GM18498 (cell line): ENCODE measurements around the gene C1S.
"Not testable (repeated sequence)": the region's sequence is repeated elsewhere in the genome, so short reads cannot be mapped to it uniquely, and the experiment has no call there.

Experiments
- ATAC-seq: cut with Tn5 transposase; IDR thresholded peaks from one replicate; pipeline ENCODE4 v1.9.1; 2021; ENCODE audit warnings: mild to moderate bottlenecking, moderate library complexity; ENCODE audit not compliant: unreplicated experiment

C1S gene

DNA sequence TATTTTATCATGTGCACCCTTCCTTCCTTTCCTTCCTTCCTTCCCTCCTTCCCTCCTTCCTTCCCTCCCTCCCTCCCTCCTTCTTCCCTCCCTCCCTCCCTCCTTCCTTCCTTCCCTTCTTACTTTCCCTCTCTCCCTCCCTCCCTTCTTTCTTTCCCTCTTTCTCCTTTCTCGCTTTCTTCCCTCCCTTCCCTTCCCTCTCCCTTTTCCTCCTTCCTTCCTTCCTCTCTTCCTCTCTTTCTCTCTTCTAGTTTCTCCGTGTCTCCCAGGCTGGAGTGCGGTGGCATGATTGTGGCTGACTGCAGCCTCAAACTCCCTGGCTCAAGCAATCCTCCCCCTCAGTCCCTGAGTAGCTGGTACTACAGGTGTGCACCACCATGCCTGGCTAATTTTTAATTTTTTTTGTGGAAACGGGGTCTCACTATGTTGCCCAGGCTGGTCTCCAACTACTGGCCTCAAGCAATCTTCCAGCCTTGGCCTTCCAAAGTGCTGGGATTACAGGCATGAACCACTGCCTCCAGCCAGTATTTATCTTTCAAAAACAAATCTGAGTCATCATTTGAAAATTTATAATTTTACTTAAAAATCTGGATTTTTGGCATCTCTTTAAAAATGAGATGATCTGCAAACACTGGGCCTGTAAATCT, 40.7 kb downstream of the C1S start:
- no peak for ATAC-seq

DNA sequence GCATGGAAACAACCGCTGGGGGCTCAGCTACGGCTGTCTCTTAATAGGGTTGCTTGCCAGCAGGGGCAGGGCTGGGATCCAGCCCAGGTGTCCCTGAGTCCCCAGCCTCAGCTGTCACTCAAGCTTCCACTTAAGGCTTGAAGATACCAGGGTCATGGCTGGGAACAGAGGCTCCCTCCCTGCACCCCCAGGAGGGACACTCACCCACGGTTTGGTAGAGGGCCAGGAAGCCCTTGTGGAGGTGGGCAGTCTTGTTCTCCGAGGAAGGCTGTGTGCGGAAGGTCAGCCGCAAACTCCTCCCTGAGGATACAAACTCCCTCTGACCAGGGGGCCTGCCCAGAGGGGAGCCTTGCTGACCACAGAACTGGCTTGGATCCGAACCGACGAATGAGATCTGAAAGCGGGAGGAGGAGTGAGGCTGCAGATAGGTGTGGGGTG, 41.2 kb downstream of the C1S start:
- ATAC-seq: no peak

DNA sequence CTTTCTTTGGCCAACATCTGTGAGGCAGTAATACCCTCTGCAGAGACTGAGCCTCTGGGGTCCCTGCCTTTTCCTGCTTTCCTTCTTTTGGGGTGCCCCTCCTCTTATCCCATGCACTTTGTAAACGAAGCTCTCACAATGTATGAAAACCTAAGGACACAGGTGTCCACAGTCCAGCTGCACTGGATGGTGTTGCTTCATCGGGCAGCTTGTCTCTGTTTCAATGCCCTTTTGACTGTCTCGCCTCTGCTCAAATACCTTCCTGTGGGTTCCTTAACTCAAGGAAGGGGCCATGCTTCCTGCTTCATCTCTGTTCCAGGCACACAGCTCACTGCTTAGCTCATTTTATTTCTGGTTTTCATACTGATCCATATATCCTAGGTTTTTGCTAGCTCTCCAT, 42.1 kb downstream of the C1S start:
- ATAC-seq: no peak

DNA sequence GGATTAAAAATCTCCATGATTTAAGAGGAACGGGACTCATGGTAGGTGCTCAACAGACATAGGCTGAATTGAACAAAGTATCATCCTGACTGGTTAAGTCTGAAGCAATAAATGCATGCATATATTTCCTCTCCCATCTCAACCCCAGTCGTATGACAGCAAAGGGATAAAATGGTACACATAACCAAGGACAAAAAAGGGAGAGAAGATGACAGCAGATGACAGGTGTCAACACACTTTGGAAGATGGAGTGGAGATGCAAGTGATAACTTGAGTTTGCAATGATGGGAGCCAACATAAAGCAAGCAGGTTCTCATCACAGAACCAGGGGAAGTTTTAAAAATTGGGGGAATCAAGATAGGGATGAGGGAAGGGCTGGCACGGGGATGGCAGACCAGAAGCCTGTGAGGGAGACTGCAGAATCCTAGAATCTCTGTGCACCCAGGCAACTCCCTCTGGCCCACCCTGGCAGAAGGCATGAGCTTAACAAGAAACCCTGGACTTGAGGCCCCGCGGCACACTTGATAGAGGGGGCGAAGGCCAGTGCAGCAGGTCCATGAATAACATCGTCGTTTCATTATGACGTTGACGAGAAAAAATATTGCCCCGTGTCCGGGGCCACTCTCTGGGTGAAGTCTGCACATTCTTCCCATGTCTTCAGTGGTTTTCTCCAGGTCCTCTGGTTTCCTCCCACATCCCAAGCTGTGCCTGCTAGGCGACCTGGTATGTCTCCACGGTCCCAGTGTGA, 43.5 kb downstream of the C1S start:
- no peak for ATAC-seq

DNA sequence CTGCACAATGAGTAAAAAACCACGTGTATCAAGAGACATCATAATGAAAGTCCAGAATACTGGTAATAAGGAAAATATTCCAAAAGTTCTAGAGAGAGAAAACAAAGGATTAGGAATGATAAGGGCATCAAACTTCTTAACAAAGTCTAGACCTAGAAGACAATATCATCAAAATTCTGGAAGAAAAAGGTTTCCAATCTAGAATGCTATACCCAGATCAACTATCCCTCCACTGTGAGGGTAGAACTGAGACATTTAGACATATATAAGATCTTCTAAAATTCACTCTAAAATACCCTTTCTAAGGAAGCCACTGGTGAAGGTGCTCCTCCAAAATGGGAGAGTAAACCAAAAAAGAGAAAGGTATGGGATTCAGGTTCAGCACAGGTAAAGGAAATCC, 45.6 kb downstream of the C1S start:
- ATAC-seq: no peak

DNA sequence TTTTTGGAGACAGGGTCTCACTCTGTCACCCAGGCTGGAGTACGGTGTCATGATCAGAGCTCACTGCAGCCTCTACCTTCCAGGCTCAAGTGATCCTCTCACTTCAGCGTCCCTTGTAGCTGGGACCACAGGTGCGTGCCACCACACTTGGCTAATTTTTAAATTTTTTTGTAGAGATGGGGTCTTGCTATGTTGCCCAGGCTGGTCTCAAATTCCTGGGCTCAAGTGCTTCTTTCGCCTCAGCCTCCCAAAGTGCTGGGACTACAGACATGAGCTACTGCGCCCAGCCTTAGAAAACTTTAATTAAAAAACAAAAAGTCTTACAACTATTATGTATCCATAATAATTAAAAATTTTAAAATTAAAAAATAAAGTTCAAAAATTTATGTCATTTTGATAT, 46.7 kb downstream of the C1S start:
- not testable (repeated sequence) for ATAC-seq

DNA sequence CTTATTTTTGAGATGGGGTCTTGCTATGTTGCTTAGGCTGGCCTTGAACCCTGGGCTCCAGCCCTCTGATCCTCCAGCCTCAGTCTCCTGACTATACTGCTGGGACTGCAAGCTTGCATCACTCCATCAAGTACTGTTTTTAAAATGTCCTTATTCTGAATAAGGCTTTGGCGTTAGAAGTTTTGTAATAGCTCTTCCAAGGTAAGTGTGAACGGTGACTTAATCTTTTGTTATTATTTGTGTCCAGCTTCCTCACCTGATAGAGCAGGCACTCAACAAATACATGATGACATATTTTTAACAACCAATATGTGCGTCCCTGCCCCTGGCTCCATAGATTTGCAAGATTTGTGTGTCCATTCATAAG, 47.1 kb downstream of the C1S start:
- ATAC-seq: no peak

DNA sequence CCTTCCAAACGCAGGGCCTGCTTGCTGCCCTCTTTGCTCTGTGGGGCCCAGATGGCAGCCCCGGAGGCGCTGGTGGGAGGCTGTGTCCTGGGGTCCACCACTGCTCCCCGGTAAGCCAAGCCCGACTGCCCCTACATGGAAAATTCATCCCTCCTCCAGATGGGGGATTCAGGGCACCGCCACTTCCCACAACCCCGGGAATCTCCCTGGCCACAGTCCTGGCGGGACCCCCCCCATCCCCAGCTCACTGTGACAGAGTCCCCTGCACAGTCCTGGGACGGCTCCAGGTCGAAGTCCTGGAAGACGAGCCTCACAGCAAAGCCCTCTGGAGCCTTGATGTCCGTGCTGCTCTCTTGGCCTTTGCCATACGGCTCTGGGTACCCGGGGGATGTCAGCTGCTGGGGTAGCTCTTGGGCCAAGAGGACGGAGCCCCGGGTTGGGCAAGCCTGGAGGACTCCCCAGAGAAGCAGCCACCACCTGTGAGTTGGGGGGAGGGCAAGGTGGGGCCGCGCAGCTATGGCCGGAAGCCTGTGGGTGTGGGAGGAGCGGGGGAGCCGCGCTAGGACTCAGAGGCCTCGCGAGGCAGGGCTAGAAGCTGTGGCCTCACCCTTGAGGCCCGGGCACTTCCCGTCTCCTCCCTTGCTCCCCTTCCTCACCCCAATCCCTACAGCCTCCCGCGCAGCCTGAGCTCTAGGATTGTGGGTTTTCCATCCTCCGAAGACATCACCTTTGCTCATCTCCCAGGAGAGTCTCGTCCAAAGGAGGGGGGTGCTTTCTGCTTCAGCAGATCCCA, 47.7 kb downstream of the C1S start:
- ATAC-seq: peak; percentile 94

DNA sequence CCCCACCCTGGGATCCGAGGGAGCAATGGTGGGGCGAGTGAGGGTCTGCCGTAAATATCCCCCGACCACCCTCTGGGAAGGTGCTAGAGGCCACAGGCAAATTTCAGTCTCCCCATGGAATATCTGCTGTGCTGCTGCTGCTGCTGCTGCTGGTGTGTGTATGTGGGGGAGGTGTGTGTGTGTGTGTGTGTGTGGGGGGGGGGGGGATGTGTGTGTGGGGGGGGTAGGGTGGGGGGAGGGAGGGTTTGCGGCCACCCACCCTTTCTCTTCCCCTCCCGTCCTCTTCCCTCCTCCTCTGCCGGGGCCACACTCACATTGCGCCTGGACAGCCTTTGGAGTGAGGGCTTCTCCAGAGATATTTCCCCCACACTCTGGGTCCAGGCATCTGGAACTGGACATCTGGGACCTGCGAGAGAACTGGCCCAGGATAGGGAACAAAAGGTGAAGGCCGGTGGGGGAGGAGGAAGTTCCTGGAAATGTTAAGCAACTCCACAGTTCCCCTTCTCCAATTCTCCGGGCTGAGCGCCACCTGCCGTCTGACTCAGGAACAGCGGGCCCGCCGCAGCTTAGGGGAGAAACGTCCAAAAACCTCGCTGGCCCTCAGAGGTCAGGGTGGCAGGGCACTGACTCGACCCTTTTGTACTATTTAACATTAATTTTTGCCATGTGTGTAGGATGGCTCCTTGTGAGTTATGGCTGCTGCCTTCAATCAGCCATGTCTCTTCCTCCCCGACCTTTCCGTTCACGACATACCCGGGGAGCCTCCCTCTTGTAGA, 48.5 kb downstream of the C1S start, which contains the start of gene C1RL:
Gene C1RL (minus strand): TSS at position 419 of the 776 bp plus-strand sequence. CDS start 34 bp downstream, at position 385.
- ATAC-seq: peak; percentile 31

DNA sequence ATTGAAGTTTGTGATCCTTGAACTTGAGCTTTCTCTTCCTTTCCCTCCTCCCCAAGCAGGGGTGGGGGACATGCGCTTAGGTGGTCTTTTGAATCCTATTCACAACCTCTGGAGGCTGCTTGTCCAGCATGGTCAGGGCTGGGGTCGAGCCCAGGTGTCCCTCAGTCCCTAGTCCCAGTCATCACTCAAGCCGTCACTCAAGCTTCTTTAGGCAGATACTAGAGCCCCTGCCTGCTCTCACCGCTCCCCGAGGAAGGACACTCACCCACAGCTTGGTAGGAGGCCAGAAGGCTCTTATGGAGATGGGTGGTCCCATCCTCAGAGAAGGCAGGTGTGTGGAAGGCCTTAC, 49.0 kb downstream of the C1S start:
- no peak for ATAC-seq

DNA sequence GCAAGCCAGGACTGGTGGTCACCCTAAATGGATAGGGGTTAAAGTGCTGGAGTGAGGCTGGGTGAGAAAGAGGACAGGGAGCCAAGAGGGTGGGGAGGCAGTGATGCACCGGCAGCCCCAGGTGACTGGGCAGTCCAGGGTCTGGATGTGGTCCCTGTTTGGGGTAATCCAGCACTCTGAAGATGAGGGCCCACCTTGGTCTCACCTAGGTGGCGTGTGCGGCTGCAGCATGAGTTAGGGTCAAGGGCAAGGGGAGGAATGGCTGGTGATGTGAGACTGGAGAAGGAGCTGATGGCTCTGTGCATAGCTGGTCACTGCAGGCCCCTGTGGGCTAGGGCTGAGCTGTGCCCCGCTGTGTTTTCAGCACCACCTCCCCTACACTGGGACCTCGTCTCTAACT, 50.1 kb downstream of the C1S start:
- no peak for ATAC-seq

DNA sequence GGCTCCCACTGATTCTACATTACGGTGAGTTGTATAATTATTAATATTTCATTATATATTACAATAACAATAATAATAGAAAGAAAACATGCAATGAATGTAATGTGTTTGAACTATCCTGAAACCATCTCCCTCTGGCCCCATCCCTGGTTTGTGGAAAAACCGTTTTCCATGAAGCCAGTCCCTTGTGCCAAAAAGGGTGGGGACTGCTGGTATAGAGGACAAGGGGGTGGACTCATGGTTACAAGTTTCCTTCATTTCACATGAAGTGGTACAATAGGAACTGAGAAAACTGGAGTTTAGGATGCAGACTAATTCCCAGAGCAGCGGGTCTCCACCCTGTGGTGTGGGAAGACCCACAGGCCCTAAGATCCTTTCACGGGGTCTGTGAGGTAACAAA, 51.5 kb downstream of the C1S start:
- no peak for ATAC-seq

DNA sequence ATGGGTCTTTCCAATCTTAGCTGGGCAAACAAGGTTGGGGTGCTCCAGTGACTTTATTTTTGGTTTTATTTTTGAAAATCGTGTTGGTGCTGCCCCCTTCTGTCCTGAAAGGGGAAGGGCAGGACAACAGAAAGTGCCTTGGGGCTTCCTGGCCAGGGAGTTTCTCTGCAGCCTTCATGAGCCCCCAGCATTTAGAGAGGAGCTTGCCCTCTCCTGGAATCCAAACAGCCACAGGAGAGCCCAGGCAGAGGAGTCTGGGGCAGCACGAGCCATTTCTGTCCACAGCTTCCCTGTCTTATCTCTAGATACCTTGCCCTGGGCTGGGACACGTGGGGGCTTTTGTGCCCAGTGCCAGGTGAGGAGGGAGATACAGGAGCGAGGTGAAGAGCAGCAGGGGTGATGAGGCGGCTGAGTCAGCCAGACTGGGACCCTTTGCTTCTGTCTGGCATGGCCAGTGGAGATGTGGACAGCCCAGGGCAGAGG, 52.9 kb downstream of the C1S start:
- no peak for ATAC-seq

DNA sequence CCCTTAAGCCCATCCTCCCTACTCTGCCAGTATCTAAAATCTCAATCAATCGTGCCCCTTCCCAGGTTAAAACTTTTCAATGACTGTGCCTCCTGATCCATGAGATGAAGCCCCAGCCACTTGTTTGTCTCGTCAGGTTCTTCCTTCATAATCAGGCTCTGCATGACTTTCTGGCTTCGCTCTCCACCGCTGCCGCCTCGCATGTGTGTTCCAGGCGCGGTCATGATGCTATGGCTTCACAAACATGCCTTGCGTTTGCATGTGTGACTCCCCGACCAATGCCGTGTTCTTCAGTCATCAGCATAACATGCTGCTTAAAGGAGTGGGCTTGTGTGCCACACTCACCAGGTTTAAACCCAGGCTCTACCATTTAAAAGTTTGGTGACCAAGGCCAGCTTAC, 53.5 kb downstream of the C1S start:
- ATAC-seq: no peak

DNA sequence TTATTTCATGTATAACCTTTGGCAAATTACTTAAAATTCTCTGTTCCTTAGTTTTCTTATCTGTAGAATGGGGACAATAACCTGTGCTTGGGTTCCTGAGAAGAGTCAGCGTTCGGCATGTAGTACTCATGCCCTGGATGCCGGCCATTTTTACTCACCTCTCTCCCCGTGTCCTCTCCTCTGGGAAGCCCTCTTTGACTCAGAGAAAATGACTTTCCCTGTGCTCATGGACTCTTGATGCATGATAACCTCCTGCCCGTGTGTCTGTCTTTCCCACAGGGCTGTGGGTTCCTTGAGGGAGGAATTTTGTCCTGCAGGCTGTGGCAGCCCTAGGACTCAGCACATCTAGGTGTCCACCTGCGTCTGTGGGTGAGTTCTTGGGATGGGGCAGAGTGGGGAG, 54.3 kb downstream of the C1S start:
- ATAC-seq: no peak

DNA sequence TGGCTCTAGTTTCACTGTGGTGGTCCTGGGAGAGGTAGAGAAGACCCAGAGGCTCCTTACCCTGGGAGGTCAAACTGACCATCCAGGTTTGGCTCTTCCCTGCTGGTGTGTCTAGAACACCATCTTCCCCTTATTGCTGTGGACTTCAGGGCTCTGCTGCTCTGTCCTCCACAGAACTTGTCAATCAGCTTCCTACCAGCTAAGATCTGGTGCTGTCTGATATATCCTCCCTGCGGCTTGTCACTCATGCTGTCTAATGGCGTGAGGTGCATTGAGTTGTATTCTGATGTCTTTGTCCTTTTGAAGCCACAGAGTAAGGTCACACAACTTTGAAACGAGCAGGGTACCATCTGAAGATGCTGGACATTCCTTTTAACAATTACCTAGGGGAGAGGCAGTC, 55.7 kb downstream of the C1S start:
- no peak for ATAC-seq

DNA sequence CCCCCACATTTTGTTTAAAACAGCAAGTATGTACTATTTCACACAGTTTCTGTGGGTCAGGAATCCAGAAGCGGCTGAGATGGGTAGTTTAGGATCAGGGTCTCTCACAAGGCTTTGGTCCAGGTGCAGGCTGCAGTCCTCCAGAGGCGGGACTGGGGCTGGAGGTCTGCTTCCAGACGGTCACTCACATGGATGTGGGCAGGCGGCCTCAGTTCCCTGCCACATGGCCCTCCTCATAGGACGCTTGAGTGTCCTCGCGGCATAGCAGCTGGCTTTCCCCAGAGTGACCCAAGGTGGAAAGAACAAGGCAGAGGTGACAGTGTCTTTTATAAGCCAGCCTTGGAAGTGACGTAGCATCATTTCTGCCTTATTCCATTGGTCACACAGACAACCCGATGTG, 56.4 kb downstream of the C1S start:
- ATAC-seq: no peak

DNA sequence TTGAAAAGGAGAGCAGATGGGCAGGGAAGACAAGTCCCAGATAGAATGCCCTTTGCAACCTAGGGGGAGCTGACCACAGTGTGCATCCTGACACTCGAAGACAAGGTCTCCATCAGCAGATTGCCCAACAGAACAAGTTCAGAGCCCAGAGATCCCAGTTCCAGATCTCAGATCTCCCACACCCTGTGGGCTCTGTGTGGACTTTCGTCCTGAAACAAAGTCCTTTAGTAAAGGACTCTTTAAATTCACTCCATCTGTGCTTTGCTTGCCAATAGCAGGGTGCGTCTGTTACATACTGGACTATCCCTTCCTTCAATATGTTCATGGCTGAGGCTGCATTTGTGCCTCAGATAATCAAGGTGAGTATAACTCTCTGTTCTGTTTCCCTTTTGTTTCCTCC, 57.2 kb downstream of the C1S start:
- no peak for ATAC-seq

DNA sequence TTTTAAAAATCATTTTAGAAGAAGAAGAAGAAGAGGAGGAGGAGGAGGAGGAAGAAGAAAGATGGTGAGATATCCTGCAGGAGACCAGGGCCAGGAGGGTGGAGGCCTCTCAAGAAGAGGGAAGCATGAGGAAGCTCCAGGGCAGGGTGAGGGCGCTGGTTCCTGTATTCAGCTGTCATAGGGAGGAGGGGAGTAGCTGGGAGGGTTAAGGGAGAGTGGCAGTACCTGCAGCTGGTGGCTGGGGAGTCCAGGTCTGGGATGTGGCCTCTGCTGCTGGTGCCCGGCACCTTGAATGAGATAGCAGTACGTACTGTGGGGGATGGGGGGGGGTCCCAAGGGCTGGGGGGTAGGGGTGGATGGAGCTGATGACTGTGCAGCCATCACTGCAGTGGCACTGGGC, 58.4 kb downstream of the C1S start:
- no peak for ATAC-seq

DNA sequence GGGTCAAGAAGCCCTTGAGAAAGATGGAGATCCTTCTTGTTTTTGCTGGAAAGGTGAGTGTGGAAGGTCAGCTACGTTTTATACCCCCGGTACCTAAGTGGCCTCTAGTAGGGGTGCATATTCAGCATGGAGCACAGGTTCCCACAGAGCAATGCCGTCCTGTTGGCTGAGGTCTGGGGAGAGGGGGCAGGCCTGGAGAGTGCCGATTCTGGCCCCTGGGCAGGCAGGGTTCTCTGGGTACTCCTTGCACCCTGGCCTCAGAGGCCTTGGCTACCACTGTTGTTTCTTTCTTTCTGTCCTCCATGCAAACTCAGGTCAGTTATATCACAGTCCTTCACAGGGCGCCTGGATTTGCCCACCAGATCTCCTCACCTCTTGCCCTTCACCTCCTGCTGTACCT, 59.6 kb downstream of the C1S start:
- ATAC-seq: no peak
